CD14-positive monocyte (primary cell): Measurements from ENCODE around the gene POGLUT3. TPM values are rescaled to one million over a fixed set of nuclear protein-coding genes. Genes with fewer than 3 reads are reported as not detected.

Experiments used
- DNase-seq, 3 donors: peaks; one replicate each; pipeline ENCODE4 v3.0.0-alpha.2; 2011 to 2022
- H2AFZ ChIP-seq: 2 replicates; pipeline ENCODE4 v1.6.0; 2012; ENCODE audit warnings: mild to moderate bottlenecking, low read depth, low read length, inconsistent platforms; ENCODE audit not compliant: insufficient read depth, poor library complexity, severe bottlenecking
- H3K27ac ChIP-seq, 2 donors: 1 replicate in 1 of 2; 2 replicates in 1 of 2; pipeline ENCODE4 v1.5.1; 2012 to 2013; ENCODE audit warnings: low read length in 2 of 2, control low read depth in 1 of 2, inconsistent platforms in 1 of 2, low read depth in 1 of 2, mild to moderate bottlenecking in 1 of 2
- H3K27me3 ChIP-seq, 2 donors: one replicate each; pipeline versions ENCODE4 v1.6.0 to v1.6.1; 2011 to 2013; ENCODE audit warnings: low read length in 2 of 2; ENCODE audit not compliant: control insufficient read depth in 2 of 2, insufficient read depth in 2 of 2
- H3K36me3 ChIP-seq, 2 donors: replicated peaks in 1 of 2; 1 replicate in 1 of 2; 2 replicates in 1 of 2; pipeline versions ENCODE4 v1.5.1 to v1.6.1; 2012 to 2013; ENCODE audit warnings: low read length in 2 of 2, control low read depth in 1 of 2, inconsistent platforms in 1 of 2, mild to moderate bottlenecking in 1 of 2; ENCODE audit not compliant: insufficient read depth in 2 of 2, control insufficient read depth in 1 of 2
- H3K4me1 ChIP-seq, 2 donors: 1 replicate in 1 of 2; 2 replicates in 1 of 2; pipeline versions ENCODE4 v1.5.1 to v1.6.1; 2012 to 2013; ENCODE audit warnings: low read length in 2 of 2, control low read depth in 1 of 2, inconsistent platforms in 1 of 2, mild to moderate bottlenecking in 1 of 2, moderate library complexity in 1 of 2; ENCODE audit not compliant: insufficient read depth in 2 of 2, control insufficient read depth in 1 of 2
- H3K4me2 ChIP-seq: replicated peaks from 2 replicates; pipeline ENCODE3; 2012; ENCODE audit warnings: low read length, moderate library complexity, mild to moderate bottlenecking; ENCODE audit not compliant: poor library complexity, severe bottlenecking; ENCODE audit errors: extremely low read depth
- H3K4me3 ChIP-seq, 3 experiments: fragments of 200-600 bp in 1 of 3; sonication (generic) in 1 of 3; replicated peaks in 1 of 3; 1 replicate in 2 of 3; 2 replicates in 1 of 3; pipeline ENCODE4 v1.5.1; 2011 to 2013; ENCODE audit warnings: low read length in 3 of 3, mild to moderate bottlenecking in 3 of 3, control low read depth in 2 of 3, low read depth in 2 of 3, inconsistent platforms in 1 of 3, moderate library complexity in 1 of 3
- H3K79me2 ChIP-seq: 2 replicates; pipeline ENCODE4 v1.6.0; 2012; ENCODE audit warnings: mild to moderate bottlenecking, control low read depth, inconsistent platforms, low read length, moderate library complexity; ENCODE audit not compliant: insufficient read depth
- H3K9ac ChIP-seq: 2 replicates; pipeline ENCODE4 v1.6.0; 2017; ENCODE audit warnings: low read length, mild to moderate bottlenecking; ENCODE audit not compliant: insufficient read depth, poor library complexity, severe bottlenecking
- H3K9me3 ChIP-seq, 2 donors: replicated peaks in 1 of 2; 1 replicate in 1 of 2; 2 replicates in 1 of 2; pipeline versions ENCODE4 v1.5.1 to v1.6.1; 2012 to 2013; ENCODE audit warnings: low read length in 2 of 2, control low read depth in 1 of 2; ENCODE audit not compliant: control insufficient read depth in 1 of 2, insufficient read depth in 1 of 2
- H4K20me1 ChIP-seq: 2 replicates; pipeline ENCODE4 v1.6.0; 2012; ENCODE audit warnings: mild to moderate bottlenecking, low read length, control low read depth, moderate library complexity; ENCODE audit not compliant: insufficient read depth
- H3K27ac Mint-ChIP-seq, 7 donors: one replicate each; pipeline ENCODE4 v1.8.0; 2020; ENCODE audit warnings: mild to moderate bottlenecking in 7 of 7, mixed read lengths in 7 of 7, moderate library complexity in 6 of 7, inconsistent platforms in 2 of 7
- H3K27me3 Mint-ChIP-seq, 3 donors: one replicate each; pipeline ENCODE4 v1.8.0; 2021 to 2022; ENCODE audit warnings: low read depth in 3 of 3, mild to moderate bottlenecking in 3 of 3, mixed read lengths in 3 of 3, moderate library complexity in 3 of 3, inconsistent platforms in 1 of 3
- H3K36me3 Mint-ChIP-seq, 2 donors: one replicate each; pipeline ENCODE4 v1.8.0; 2020; ENCODE audit warnings: mixed read lengths in 2 of 2, inconsistent platforms in 1 of 2, mild to moderate bottlenecking in 1 of 2
- H3K4me1 Mint-ChIP-seq: one replicate; pipeline ENCODE4 v1.8.0; 2020; ENCODE audit warnings: mild to moderate bottlenecking, mixed read lengths
- H3K4me3 Mint-ChIP-seq, 2 donors: one replicate each; pipeline ENCODE4 v1.8.0; 2020; ENCODE audit warnings: mild to moderate bottlenecking in 2 of 2, mixed read lengths in 2 of 2, moderate library complexity in 1 of 2
- H3K9me3 Mint-ChIP-seq, 7 donors: one replicate each; pipeline ENCODE4 v1.8.0; 2020 to 2022; ENCODE audit warnings: mixed read lengths in 7 of 7, mild to moderate bottlenecking in 6 of 7, moderate library complexity in 6 of 7, inconsistent platforms in 2 of 7
- CTCF ChIP-seq: fragments of 200-600 bp; IDR thresholded peaks from one replicate; pipeline ENCODE4 v1.8.0; 2022; ENCODE audit warnings: antibody characterized with exemption, mild to moderate bottlenecking
- WGBS: methylation state at CpG from one replicate; pipeline ENCODE4 v1.1.5; 2013; ENCODE audit warnings: missing lambda C conversion rate; ENCODE audit not compliant: insufficient coverage; 5-methylcytosine and 5-hydroxymethylcytosine counted together
- intact Hi-C, 2 donors: fragments of 100-400 bp; cut with micrococcal nuclease; formaldehyde crosslinking; loops; one replicate each; pipeline versions ENCODE4 v1.15.0 to v1.15.1; 2023
- polyA plus RNA-seq, 3 donors: library from polyadenylated mRNA; depleted of rRNA in 1 of 3; unstranded in 2 of 3; stranded (reverse) in 1 of 3; fragments of 300-500 nt in 2 of 3; fragments of >200 nt in 1 of 3; fragmentation: Illumina TruSeq in 2 of 3; gene quantifications; 1 replicate in 2 of 3; 2 replicates in 1 of 3; pipeline ENCODE4 v1.2.3, GENCODE V29; 2012 to 2021

POGLUT3 gene
- polyA plus RNA-seq, 3 donors = 0.64 to 1.2 (median 0.80) TPM

- H2AFZ ChIP-seq = peak overlapping the region; percentile 94
- H3K27me3 Mint-ChIP-seq = peaks cover 0 to 4% (median 0%) of the 10 kb centered on the region in 3 donors
- H4K20me1 ChIP-seq = no peaks in the 10 kb centered on the region
- H3K4me3 Mint-ChIP-seq = peak overlapping the region; percentile 87 to 97
- no peaks in the 10 kb centered on the region for H3K9me3 ChIP-seq
- DNase-seq = no peak
- H3K4me1 ChIP-seq = peaks cover 12 to 14% of the 10 kb centered on the region in 2 donors
- TF ChIP-seq CTCF = no peak
- H3K79me2 ChIP-seq = peaks cover 4% of the 10 kb centered on the region
- intact Hi-C loops = loop anchor here (2.0 to 10.0 kb wide), 3 partner anchors 30 to 929 kb away; partner anchors contain the start of genes ALKBH8 (in 1 of the 2), ATM (in 1 of the 2), C11orf65 (in 1 of the 2) and NPAT (in 1 of the 2)
- peak overlapping the region; percentile 29 to 91 (median 90) for H3K4me3 ChIP-seq
- H3K9me3 Mint-ChIP-seq = no peaks in the 10 kb centered on the region
- 98% methylated on average over 6 of the region's 7 CpGs for WGBS
- H3K36me3 Mint-ChIP-seq = peaks cover 0 to 2% of the 10 kb centered on the region in 2 donors
- peak overlapping the region; percentile 52 to 94 for H3K27ac ChIP-seq
- no peaks in the 10 kb centered on the region for H3K27me3 ChIP-seq
- H3K9ac ChIP-seq = peak overlapping the region; percentile 79
- no peaks in the 10 kb centered on the region for H3K36me3 ChIP-seq
- peak overlapping the region; percentile 96 to 99 (median 98) for H3K27ac Mint-ChIP-seq
- peaks cover 12% of the 10 kb centered on the region for H3K4me1 Mint-ChIP-seq
- peak overlapping the region; percentile 99 for H3K4me2 ChIP-seq
Measured at GRCh38 chr11:108496643-108497256, 1.4 kb downstream of the POGLUT3 start.

- WGBS = no CpG with 5 or more reads among the region's 3 CpGs
Measured at GRCh38 chr11:108495326-108495725, 2.9 kb downstream of the POGLUT3 start.

More at GRCh38 chr11:108495326-108495725, 2.9 kb downstream of the POGLUT3 start:
- Histone ChIP-seq H3K27me3 (no peaks in the 10 kb centered on the region), H4K20me1 (no peaks in the 10 kb centered on the region), H2AFZ (peak overlapping the region; percentile 12), H3K4me1 (peaks cover 12 to 14% of the 10 kb centered on the region in 2 donors), H3K4me2 (no peak overlapping the region), H3K27ac (no peak overlapping the region), H3K79me2 (peaks cover 4% of the 10 kb centered on the region), H3K9ac (no peak overlapping the region), H3K9me3 (no peaks in the 10 kb centered on the region), H3K36me3 (peaks cover 0 to under 1% of the 10 kb centered on the region in 2 donors), H3K4me3 (no peak overlapping the region)
- peaks cover 12% of the 10 kb centered on the region for H3K4me1 Mint-ChIP-seq
- H3K4me3 Mint-ChIP-seq = no peak overlapping the region
- peaks cover 0 to 5% (median 0%) of the 10 kb centered on the region in 3 donors for H3K27me3 Mint-ChIP-seq
- TF ChIP-seq CTCF = no peak
- H3K27ac Mint-ChIP-seq = peak overlapping the region in 1 of 7 donors; percentile 43
- no peak for DNase-seq
- intact Hi-C loops = loop anchor here (5.0 to 10.0 kb wide), 2 partner anchors 271 to 928 kb away; partner anchors contain the start of genes ALKBH8 (in 1 of the 2), ATM (in 1 of the 2) and NPAT (in 1 of the 2)
- peaks cover 0 to 6% of the 10 kb centered on the region in 2 donors for H3K36me3 Mint-ChIP-seq
- no peaks in the 10 kb centered on the region for H3K9me3 Mint-ChIP-seq
